Prostate gland (tissue), 2 donors: ENCODE data around the gene WNK1. TPM values are rescaled to one million over a fixed set of nuclear protein-coding genes. Genes with fewer than 3 reads are reported as not detected.
A peak's percentile ranks its signal among the peaks of the same experiment; 100 is the strongest.

Source experiments
- DNase-seq: peaks from one replicate; pipeline ENCODE4 v3.0.0-alpha.2; 2019; ENCODE audit warnings: low spot score
- H3K27ac ChIP-seq, 2 donors: fragments of 200-600 bp; sonication (generic); 2 replicates each; pipeline ENCODE4 v1.5.1; 2017 to 2019
- H3K27me3 ChIP-seq: fragments of 200-600 bp; sonication (generic); replicated peaks from 2 replicates; pipeline ENCODE4 v1.5.1; 2019; ENCODE audit not compliant: insufficient read depth
- H3K36me3 ChIP-seq, 2 donors: fragments of 200-600 bp; sonication (generic); 1 replicate in 1 of 2; 2 replicates in 1 of 2; pipeline versions ENCODE4 v1.5.1 to v1.8.1; 2017 to 2019
- H3K4me1 ChIP-seq: fragments of 200-600 bp; sonication (generic); replicated peaks from 2 replicates; pipeline ENCODE4 v1.5.1; 2019
- H3K4me3 ChIP-seq, 2 donors: fragments of 200-600 bp; sonication (generic); 2 replicates each; pipeline ENCODE4 v1.5.1; 2017 to 2019
- H3K9me3 ChIP-seq: fragments of 200-600 bp; sonication (generic); 2 replicates; pipeline ENCODE4 v1.5.1; 2017
- POLR2A ChIP-seq: fragments of 450-650 bp; IDR thresholded peaks from one replicate; pipeline ENCODE4 v1.6.1; 2016; ENCODE audit warnings: antibody characterized with exemption, mild to moderate bottlenecking
- POLR2AphosphoS5 ChIP-seq: sonication (generic); formaldehyde crosslinking; IDR thresholded peaks from one replicate; pipeline ENCODE4 v1.6.1; 2017; ENCODE audit warnings: antibody characterized with exemption
- WGBS: methylation state at CpG from one replicate; pipeline ENCODE4 v1.1.5; 2018; 5-methylcytosine and 5-hydroxymethylcytosine counted together
- intact Hi-C: fragments of 100-400 bp; cut with DNase I; formaldehyde crosslinking; loops from one replicate; pipeline ENCODE4 v1.14.2; 2022
- total RNA-seq, 2 donors: library from RNA; depleted of rRNA; stranded (reverse); fragments of >200 nt; gene quantifications; one replicate each; pipeline ENCODE4 v1.1.0, GENCODE V29; 2016
- TF ChIP-seq, protein P1 (sequence below), 4 experiments: fragments of 200-600 bp in 2 of 4; fragments of 450-650 bp in 2 of 4; sonication (generic) in 2 of 4; IDR thresholded peaks; 1 replicate in 3 of 4; 2 replicates in 1 of 4; pipeline ENCODE4 v1.5.1; 2016 to 2019; ENCODE audit warnings: antibody characterized with exemption in 4 of 4, mild to moderate bottlenecking in 2 of 4, moderate library complexity in 2 of 4

Gene WNK1
- total RNA-seq, 2 donors from 2014 or later, result 82.7 to 223 TPM

DNA sequence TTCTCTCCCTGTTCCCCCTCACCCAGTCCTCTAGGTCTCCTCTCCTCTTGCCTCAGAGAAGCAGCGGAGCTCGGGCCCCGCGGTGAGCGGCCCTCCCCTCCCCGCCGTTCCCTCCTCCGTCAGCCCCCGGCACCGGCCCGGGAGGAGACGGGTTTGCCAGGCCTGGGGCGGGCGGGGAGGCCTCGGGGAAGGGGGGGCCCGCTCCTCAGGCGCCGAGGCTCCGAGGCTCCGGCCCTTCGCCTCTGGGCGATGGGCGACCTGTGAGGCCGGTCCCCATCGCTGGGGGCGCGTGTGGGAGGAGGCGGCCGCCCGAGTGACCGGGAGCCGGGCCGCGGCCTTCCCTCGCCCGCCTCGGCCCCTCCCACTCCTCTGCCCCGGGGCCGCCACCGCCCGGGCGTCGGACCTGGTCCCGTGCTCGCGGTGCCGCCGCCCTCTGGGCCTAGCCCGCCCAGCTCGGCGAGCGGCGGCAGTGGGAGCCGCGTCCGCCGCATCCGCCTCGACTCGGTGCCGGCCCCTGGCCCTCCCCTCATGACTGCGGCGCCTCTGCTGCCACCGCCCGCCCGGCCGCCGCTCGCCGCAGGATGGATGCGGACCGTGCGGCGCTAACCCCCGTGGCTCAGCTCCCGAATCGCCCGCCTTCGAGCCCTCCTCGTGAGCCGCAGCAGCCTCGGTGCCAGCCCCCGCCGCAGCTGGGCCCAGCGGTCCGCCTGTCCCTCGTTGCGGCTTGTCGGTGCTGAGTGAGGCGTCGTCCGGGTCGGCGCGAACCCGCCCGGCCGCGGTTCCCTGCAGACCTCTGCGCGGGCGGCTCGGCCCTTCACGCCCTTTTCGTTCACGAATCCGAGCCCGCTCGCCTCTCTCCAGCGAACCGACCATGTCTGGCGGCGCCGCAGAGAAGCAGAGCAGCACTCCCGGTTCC lies 574 bp downstream of the WNK1 start:
- H3K36me3 ChIP-seq, result no peaks in the 10 kb centered on the region
- H3K4me1 ChIP-seq, result peaks cover 11% of the 10 kb centered on the region
- TF ChIP-seq POLR2AphosphoS5, result no peak
- TF ChIP-seq, protein P1, sequence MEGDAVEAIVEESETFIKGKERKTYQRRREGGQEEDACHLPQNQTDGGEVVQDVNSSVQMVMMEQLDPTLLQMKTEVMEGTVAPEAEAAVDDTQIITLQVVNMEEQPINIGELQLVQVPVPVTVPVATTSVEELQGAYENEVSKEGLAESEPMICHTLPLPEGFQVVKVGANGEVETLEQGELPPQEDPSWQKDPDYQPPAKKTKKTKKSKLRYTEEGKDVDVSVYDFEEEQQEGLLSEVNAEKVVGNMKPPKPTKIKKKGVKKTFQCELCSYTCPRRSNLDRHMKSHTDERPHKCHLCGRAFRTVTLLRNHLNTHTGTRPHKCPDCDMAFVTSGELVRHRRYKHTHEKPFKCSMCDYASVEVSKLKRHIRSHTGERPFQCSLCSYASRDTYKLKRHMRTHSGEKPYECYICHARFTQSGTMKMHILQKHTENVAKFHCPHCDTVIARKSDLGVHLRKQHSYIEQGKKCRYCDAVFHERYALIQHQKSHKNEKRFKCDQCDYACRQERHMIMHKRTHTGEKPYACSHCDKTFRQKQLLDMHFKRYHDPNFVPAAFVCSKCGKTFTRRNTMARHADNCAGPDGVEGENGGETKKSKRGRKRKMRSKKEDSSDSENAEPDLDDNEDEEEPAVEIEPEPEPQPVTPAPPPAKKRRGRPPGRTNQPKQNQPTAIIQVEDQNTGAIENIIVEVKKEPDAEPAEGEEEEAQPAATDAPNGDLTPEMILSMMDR (IDR thresholded peaks at IDR 0.05), result no peak
- peak; percentile 48 for TF ChIP-seq POLR2A
- peak overlapping the region; percentile 92 to 96 for H3K4me3 ChIP-seq
- intact Hi-C loops, result loop anchor here (2.0 to 5.0 kb wide), 4 partner anchors 59 to 196 kb away; partner anchors contain the start of gene RAD52
- no peaks in the 10 kb centered on the region for H3K27me3 ChIP-seq
- peak overlapping the region; percentile 99 for H3K27ac ChIP-seq
- H3K9me3 ChIP-seq, result no peaks in the 10 kb centered on the region
- under 1% methylated on average over 110 of the region's 115 CpGs for WGBS
- DNase-seq, result peak; percentile 38

DNA sequence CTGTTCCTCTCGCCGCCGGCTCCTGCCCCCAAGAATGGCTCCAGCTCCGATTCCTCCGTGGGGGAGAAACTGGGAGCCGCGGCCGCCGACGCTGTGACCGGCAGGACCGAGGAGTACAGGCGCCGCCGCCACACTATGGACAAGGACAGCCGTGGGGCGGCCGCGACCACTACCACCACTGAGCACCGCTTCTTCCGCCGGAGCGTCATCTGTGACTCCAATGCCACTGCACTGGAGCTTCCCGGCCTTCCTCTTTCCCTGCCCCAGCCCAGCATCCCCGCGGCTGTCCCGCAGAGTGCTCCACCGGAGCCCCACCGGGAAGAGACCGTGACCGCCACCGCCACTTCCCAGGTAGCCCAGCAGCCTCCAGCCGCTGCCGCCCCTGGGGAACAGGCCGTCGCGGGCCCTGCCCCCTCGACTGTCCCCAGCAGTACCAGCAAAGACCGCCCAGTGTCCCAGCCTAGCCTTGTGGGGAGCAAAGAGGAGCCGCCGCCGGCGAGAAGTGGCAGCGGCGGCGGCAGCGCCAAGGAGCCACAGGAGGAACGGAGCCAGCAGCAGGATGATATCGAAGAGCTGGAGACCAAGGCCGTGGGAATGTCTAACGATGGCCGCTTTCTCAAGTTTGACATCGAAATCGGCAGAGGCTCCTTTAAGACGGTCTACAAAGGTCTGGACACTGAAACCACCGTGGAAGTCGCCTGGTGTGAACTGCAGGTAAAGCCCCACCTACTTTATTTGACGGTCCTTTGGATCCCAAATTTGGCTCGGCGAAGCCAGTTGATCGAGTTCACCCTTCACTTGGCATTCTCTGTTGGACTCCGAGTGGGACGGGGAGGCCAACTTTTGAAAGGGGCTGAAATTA lies 1.5 kb downstream of the WNK1 start:
- TF ChIP-seq, protein P1 (IDR thresholded peaks at IDR 0.05), result peak in 2 of 4 experiments; percentile 24 to 35
- TF ChIP-seq POLR2AphosphoS5, result peak; percentile 21
- TF ChIP-seq POLR2A, result peak; percentile 30
- peak overlapping the region; percentile 99 for H3K27ac ChIP-seq
- DNase-seq, result peak; percentile 47
- WGBS, result 0% methylated on average over 45 of the region's 63 CpGs
- H3K4me3 ChIP-seq, result peak overlapping the region; percentile 92 to 96
- H3K4me1 ChIP-seq, result peaks cover 11% of the 10 kb centered on the region
- no peaks in the 10 kb centered on the region for H3K9me3 ChIP-seq
- H3K27me3 ChIP-seq, result no peaks in the 10 kb centered on the region
- intact Hi-C loops, result loop anchor here (2.0 to 5.0 kb wide), 4 partner anchors 58 to 195 kb away; partner anchors contain the start of gene RAD52
- no peaks in the 10 kb centered on the region for H3K36me3 ChIP-seq

DNA sequence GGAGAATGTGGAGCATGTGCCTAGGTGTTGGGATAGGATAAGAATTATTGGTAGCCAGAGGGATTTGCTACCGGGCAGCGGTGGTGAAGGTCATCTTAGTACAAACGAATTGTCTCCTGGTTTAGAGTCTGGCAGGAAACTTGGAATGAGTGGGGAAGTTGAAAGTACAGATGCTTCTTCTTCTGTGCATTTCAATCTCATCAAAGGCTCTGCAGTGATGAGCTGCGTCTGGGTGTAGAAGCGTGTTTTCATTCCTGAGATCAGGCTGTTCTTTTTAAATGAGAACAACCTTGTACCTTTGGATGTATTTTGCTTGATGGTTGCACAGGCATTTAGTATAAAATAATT lies 2.1 kb downstream of the WNK1 start:
- peak overlapping the region; percentile 92 to 96 for H3K4me3 ChIP-seq
- H3K4me1 ChIP-seq, result peaks cover 11% of the 10 kb centered on the region
- intact Hi-C loops, result loop anchor here (5.0 kb wide), 2 partner anchors 58 to 112 kb away; no protein-coding TSS in a partner anchor
- DNase-seq, result no peak
- TF ChIP-seq POLR2AphosphoS5 (no peak), POLR2A (no peak)
- TF ChIP-seq, protein P1 (IDR thresholded peaks at IDR 0.05), result no peak
- no peaks in the 10 kb centered on the region for H3K27me3 ChIP-seq
- no peaks in the 10 kb centered on the region for H3K9me3 ChIP-seq
- peak overlapping the region; percentile 99 for H3K27ac ChIP-seq
- H3K36me3 ChIP-seq, result no peaks in the 10 kb centered on the region
- under 1% methylated on average over 5 of the region's 5 CpGs for WGBS

DNA sequence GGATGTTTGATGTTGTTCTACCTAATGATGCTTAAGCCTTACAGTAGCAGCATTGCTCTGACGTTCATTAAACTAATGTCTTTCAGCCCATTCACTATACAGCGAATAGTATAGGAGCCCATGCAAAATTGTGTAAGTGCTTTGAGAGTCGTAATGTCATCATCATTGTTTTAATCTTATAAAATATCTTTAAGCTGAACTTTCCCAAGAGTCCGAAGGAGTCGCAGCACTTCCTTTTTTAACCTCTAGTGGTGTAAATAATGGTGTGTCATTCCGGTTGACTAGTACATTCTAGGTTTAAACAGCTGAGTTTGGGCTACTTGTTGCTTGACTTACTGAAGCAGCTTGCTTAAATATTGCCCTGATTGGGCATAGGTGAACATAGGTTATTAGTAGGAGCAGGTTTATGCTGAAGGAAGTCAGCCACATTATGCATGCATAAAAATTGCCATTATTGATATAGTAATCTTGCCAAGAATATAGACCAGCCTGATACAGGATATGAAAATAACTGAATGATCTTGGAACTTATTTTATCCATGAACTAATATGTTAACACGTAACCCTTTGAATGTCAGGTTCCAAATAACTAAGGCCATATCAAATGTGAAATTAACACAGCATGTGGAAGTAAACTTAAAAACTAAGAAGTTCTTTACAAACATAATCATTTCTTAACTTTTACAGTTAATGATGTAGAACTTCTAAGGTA lies 2.6 kb downstream of the WNK1 start:
- no peak for DNase-seq
- WGBS, result 4% methylated on average over 7 of the region's 7 CpGs
- intact Hi-C loops, result loop anchor here (5.0 kb wide), 2 partner anchors 57 to 113 kb away; no protein-coding TSS in a partner anchor
- Histone ChIP-seq H3K4me3 (peak overlapping the region; percentile 92 to 96), H3K27me3 (no peaks in the 10 kb centered on the region), H3K4me1 (peaks cover 10% of the 10 kb centered on the region), H3K36me3 (no peaks in the 10 kb centered on the region), H3K9me3 (no peaks in the 10 kb centered on the region), H3K27ac (peak overlapping the region; percentile 99)
- no peak for TF ChIP-seq POLR2AphosphoS5
- TF ChIP-seq, protein P1 (IDR thresholded peaks at IDR 0.05), result peak in 3 of 4 experiments; percentile 37 to 61 (median 37)
